Embryonic facial prominence (tissue), 1 donor: ENCODE data around the gene FGF3.

Experiments
- DNase-seq: peaks from one replicate; pipeline ENCODE4 v3.0.0-alpha.2; 2016; ENCODE audit errors: extremely low spot score

Gene FGF3

GRCh38 chr11:69818603-69819441 is at the start of gene FGF3:
Gene FGF3, minus strand, starts transcription at chr11:69819416. Its CDS starts 483 bp downstream, at chr11:69818933.
- no peak for DNase-seq

GRCh38 chr11:69868871-69869270 is 49.7 kb upstream of the FGF3 start:
- DNase-seq, result no peak

GRCh38 chr11:69868006-69868810 is 49.0 kb upstream of the FGF3 start:
- no peak for DNase-seq

- no peak for DNase-seq
Observed at GRCh38 chr11:69867076-69868005, 48.1 kb upstream of the FGF3 start.

- no peak for DNase-seq
Observed at GRCh38 chr11:69866648-69867047, 47.4 kb upstream of the FGF3 start.

GRCh38 chr11:69865707-69866106 is 46.5 kb upstream of the FGF3 start:
- DNase-seq, result no peak

- no peak for DNase-seq
Observed at GRCh38 chr11:69864686-69865661, 45.8 kb upstream of the FGF3 start.

GRCh38 chr11:69863544-69864200 is 44.5 kb upstream of the FGF3 start:
- no peak for DNase-seq

- no peak for DNase-seq
Observed at GRCh38 chr11:69862797-69863543, 43.8 kb upstream of the FGF3 start.

GRCh38 chr11:69862331-69862771 is 43.1 kb upstream of the FGF3 start:
- DNase-seq, result no peak

GRCh38 chr11:69861901-69862300 is 42.7 kb upstream of the FGF3 start:
- DNase-seq, result no peak

GRCh38 chr11:69860796-69861445 is 41.7 kb upstream of the FGF3 start:
- DNase-seq, result no peak

- DNase-seq, result no peak
Observed at GRCh38 chr11:69860244-69860643, 41.0 kb upstream of the FGF3 start.

GRCh38 chr11:69859275-69859934 is 40.2 kb upstream of the FGF3 start:
- no peak for DNase-seq

- no peak for DNase-seq
Observed at GRCh38 chr11:69855421-69855820, 36.2 kb upstream of the FGF3 start.

- DNase-seq, result no peak
Observed at GRCh38 chr11:69854713-69855112, 35.5 kb upstream of the FGF3 start.

- DNase-seq, result no peak
Observed at GRCh38 chr11:69852056-69852455, 32.8 kb upstream of the FGF3 start.

GRCh38 chr11:69848201-69848600 is 29.0 kb upstream of the FGF3 start:
- no peak for DNase-seq
